NOMO-1 treated with DMSO at 0.1 percent for 48 hours (cell line): ENCODE measurements around the gene UBE2D1.

ENCODE experiments used
- DNase-seq: peaks from one replicate; lab custom pipeline; 2025; ENCODE audit not compliant: unreplicated experiment; lab: John Stamatoyannopoulos, UW

UBE2D1 gene

DNA sequence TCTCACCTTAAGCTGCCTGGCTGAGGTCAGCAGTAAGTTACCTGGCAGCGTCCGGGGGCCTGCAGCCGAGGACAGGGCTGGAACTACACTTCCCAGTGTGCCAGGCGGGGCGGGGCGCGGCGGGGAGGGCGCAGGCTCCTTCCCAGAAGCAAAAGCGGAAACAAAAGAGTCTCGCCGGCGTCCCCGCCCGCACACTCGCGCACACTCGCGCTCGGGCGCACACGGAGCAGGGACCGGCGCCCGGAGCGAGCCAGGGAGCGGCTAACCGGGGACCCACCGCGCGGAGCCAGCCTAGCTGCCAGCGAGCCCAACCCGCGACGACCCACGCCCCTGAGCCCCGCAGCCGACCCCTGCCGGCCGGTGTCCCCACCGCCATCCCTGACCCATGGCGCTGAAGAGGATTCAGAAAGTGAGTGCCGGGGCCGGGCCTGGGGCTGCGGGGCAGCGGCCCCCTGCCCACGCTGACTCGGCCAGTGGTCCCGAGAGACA is at the start of gene UBE2D1:
Gene UBE2D1, plus strand, starts transcription at position 190 of the 489 bp plus-strand sequence. Its CDS starts 196 bp downstream, at position 386.
- DNase-seq: peak; percentile 67

DNA sequence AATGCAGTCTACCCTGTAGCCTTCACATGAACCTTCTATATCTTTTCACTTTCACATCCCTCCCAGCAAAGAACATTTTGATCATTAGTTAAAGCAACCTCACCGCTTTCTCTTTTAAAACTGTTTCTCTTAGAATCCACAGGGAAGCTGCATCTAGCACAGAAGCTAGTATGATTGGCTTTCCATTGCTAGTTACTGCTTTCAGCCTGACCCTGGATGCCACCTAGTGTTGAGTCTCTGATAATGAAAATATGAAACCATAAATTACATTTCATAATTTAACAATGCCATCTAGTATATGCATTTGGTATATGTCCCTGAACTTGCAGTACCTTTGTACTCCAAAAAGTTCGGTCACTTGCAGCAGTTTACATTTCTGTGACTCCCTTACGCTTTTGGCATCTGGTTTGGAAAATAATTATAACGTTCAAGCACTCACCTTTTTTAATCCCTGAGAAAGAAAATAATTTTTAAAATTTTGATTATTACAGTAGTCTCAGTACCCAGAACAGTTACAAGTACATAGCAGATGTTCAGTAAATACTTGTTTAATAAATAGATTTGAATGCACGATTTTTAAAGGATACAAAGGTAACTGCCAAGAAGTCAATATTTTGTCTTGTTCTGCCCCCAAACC is 43.1 kb upstream of the UBE2D1 start:
- peak; percentile 68 for DNase-seq

DNA sequence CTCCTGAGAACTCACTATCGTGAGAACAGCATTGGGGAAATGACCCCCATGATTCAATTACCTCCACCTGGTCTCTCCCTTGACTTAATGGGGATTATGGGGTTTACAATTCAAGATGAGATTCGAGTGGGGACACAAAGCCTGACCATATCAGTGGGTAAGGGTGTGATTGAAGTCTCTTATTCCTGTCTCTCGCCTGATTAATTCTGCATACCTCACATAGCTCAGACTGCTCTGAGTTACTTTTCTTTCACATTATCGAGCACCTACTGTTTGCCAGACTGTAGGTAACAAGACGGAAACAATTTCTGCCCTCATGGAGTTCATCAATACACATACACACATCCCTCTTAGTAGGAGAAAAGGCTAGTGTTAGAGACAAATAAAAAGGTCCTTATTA is 40.8 kb upstream of the UBE2D1 start:
- no peak for DNase-seq

DNA sequence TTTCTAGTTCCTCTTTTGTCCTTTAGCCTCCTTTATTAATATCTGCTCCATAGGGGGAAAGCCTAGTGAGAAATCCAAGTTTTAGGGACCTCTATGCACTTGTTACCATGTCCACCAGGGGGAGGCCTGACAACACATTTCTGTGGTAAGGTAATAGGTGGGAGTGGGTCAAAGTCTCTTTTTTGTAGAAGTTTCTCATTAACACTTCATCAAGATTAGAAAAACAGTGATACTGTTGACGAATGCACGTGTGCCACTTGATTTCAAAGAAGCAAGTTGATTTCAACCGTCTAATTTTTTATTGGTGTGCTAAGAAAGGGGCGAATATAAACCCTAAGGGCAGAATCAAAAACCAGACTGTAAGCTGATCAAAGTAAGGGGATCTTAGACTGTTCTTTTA is 35.2 kb upstream of the UBE2D1 start:
- peak; percentile 83 for DNase-seq

DNA sequence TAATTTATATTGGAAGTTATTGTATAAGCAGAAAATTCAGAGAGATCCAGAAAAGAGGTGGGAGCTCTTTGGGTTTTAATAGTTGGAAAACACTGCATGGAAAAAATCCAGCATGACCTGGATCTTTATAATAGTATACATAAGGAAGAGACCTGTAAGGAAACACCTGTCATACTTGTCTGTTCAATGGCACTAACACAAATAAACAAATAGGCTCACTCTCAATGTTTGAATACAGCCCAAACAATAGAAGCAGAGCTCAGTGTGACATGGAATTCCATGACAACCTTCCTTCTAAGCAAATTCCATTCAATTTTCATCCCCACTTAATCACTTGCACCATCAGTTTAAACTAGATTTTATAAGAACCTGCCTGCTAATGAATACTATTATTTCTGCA is 34.1 kb upstream of the UBE2D1 start:
- no peak for DNase-seq

DNA sequence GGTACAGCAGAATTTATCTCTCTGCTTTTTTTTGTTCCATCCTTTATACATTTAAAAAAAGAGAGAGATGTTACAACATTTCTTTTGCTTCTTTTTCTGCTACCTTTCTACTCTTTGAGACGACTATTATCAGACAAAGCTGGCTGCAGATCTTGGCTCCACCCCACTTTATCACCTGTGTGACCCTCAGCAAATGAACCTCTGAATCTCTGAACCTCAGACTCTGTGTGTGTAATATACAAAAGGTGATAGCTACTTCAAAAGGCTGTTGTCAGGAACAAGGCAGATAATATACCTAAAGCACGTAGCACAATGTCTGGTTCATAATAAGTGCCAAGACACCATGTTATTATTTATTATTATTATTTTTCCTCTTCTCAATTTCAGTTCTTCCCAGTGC is 32.6 kb upstream of the UBE2D1 start:
- DNase-seq: no peak

DNA sequence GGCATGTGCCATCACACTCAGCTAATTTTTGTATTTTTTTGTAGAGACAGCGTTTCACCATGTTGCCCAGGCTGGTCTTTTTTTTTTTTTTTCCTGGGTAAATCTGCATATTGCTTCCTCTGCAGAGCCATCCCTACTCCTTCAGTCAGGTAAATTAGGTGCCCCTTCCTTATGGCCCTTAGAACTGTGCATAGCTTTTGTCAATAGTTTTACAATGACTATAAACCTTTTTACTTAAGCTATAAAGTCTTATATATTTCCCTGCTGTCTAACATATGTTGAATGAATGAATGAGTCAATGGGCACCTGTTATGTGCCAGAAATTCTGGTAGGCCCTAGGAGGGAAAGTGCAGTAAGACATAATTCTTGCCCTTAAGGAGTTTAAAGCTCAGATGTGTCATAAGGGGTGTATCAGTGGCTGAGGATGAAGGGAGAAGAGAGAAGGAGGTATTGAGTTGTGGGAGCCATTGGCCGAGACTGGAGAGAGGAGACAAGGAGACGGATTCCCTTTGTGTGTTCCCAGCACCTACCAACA is 30.6 kb upstream of the UBE2D1 start:
- no peak for DNase-seq

DNA sequence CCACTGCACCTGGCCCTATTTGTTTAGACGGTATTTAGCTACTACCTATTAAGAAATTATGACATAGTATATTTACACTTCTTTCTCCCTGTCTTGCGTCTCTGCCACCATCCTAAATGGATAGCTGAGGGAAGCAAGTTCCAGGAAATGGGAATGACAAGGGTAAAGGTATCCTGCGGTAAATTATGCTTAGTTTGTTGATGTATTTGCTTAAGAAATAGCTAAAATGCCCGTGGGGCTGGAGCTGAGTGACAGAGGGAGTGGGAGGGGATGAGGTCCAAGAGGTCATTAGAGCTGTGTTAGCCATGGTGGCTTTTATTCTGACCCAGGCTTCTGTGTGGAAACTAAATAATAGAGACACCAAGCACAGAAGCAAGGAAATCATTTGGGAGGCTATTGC is 29.0 kb upstream of the UBE2D1 start:
- DNase-seq: no peak

DNA sequence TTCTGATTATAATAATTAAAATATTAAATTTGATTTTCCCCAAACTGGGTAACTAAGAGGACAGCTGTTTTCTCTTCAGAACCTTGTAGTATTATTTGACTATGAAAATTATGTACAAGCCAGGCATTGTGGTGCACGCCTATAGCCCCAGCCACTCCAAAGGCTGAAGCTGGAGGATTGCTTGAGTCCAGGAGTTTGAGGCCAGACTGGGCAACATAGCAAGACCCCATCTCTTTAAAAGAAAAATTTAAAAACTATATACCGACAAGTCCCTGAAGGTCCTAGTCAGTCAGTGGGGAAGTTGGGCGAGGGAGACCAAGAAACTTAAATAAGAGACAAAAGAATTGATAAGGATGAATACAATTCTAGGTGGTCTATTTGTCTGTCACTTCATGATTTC is 27.1 kb upstream of the UBE2D1 start:
- no peak for DNase-seq

DNA sequence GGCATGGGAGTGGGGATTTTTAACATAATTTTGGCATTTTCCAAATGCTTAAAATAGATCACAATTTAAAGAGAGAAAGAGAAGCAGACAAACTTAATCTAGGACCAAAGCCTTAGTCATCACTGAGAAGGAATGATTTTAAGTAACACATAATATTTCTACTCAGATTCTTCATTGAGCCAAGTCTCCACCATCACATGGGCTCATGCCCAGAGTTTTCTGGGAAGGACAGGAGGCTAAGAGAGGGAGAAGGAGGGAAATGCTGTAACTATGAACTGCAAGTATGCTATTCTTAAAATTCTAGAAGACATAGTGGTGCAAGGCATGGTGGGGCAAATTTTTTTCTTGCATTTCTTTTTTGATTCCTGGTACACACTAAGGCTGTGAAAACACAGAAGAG is 23.8 kb upstream of the UBE2D1 start:
- DNase-seq: no peak

DNA sequence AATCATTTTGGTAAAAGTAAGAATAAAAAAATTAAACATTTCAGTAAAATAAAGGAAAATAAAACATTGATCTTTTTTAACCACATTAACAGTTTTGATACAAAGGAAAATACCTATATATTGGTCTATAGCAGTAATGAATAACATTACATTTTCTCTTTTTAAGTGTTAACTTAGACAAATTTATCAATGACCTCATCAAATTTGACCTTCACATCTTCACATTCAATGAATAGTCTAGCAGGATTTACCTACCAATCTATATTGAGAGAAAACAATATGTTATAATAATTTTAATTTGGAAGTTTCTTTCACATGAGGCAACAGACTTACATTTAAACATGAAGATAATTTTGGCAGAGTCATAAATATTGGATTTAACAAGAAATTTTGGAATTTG is 17.9 kb upstream of the UBE2D1 start:
- no peak for DNase-seq

DNA sequence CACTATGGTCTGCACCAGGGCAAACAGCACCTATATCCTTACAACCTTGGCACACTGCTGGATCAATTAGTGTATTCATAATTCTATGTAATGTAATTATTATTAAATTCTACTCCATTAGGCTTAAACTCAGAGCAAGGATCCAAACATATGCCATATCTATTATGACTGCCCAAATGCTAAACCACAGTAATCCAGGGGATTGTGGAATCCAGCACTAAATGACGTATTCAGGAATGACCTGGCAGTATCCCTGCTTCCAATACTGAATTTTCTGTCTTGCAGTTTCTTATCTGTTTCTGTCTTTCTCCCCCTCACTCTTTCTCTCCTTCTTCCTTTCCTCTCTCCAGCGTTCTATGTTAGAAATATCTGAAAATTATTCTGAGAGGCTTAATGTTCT is 16.5 kb upstream of the UBE2D1 start:
- no peak for DNase-seq

DNA sequence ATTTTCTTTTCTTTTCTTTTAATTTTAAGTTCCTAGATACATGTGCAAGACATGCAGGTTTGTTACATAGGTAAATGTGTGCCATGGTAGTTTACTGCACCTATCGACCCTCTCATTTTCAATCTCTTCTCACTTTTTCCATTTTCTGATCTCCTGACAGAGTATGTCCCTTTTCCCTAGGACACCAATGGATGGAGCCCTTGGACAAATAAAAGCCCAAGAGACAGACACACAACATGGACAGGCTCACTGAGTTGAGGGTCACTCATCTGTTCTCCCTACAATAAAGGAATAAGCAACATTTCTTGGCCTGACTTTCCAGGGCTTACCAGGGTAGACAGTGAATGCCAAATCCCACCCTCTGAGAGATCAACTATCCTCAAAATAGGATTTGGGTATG is 15.2 kb upstream of the UBE2D1 start:
- DNase-seq: no peak

DNA sequence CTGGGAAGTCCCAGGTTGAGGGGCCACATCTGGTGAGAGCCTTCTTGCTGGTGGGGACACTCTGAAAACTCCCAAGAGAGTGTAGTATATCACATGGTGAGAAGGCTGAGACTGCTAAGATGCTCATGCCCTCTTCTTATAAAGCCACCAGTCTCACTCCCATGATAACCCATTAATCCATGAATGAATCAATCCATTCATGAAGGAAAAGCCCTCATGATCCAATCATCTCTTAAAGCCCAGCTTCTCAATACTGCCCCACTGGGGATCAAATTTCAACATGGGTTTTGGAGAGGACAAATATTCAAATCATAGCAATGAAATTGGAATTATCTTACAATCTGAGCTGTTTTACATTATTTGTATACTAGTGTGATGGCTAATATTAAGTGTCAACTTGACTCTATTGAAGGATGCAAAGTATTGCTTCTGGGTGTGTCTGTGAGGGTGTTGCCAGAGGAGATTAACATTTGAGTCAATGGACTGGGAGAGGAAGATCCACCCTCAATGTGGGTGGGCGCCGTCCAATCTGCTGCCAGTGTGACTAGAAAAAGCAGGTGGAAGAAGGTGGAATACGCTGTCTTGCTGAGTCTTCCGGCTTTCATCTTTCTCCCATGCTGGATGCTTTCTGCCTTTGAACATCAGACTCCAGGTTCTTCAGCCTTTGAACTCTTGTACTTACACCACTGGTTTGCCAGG is 14.3 kb upstream of the UBE2D1 start:
- no peak for DNase-seq

DNA sequence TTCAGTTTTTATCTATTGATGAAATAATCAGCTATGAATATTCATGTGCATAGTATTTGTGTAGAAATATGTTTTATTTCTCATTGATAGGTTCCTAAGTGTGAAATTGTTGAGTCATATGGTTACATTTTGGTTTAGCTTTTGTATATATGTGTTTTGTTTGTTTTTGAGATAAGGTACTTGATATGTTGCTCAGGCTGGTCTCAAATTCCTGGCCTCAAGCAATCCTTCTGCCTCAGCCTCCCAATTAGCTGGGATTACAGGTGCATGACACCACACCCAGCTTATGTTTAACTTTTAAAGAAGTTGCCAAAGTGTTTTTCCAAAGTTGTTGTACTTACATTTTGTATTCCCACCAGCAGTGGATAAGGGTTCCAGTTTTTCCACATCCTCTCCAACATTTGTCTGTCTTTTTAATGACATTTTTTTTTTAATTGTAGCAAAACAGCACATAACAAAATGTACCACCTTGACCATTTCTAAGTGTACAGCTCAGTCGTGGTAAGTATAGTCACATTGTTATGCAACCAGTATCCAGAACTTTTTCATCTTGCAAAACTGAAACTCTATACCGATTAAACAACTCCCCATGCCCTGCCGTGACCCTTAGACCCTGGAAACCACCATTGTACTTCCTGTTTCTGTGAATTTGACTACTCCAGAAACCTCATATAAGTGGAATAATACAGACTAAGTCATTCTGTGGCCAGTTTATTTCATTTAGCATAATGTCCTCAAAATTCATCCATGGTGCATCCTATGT is 12.6 kb upstream of the UBE2D1 start:
- DNase-seq: peak; percentile 96

DNA sequence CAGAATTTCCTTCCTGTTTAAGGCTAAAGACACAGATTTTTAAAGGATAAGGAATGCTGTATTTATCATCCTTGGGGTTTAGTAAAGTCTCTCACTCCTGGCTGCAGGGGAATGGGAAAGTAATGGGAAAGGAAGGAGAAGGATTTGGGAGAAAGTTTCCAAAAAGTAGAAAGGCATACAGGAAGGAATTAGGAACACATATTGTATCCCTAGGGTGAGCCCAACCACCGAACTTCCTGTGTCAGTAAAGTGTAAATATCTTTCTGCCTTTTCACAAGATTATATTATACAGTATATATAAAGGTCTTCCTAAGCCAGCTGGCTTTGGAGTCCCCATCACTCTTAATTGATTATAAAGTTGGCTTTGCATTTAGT is 12.0 kb upstream of the UBE2D1 start:
- no peak for DNase-seq

DNA sequence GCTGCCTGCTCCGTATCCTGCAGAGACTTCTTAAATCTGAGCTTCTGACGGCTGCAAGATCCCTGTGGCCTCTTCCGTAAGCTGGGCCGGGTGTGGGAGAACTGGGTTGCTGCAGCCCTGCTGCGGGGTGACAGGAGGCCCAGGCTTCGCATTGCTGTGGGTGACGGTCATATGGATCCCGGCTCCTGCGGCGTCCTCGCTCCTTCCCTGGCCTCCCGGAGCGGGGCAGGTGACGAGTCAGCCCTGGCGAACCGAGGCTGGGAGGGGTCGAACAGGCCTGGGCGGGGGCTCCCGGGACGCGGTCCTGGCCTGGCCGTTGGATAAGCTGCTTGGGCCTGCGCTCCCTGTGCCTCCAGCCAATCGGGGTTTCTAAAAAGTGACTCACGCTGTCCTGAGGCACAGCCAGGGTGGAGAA is 7.8 kb upstream of the UBE2D1 start:
- DNase-seq: no peak

DNA sequence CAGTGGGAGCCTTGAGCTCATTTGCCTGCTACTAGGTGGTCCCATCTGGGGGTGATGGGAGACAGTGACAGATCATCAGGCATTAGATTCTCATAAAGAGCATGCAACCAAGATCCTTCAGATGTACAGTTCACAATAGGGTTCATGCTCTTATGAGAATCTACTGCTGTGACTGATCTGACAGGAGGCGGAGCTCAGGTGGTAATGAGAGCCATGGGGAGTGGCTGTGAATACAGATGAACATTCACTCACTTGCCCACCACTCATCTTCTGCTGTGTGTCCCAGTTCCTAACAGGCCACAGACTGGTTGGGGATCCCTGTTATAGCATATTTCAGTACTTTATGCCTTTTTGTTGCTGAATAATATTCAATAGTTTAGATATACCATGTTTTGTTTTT is 6.6 kb upstream of the UBE2D1 start:
- no peak for DNase-seq

DNA sequence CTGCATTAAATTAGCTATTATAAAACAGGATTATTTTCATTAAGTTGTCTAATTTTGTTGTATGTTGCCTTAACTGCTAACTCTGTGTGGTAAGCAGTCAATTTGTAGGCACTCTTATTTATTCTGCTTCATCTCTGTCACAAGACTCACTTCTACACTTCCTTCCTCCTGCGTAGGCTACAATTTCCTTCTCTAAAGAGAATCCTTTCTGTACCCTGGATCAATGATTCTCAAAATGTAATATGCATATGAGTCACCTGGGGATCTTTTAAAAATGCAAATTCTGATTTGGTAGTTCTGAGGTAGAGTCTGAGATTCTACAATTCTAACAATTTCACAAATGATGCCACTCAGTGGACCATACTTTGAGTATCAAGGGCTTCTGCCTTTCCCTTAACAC is 4.4 kb upstream of the UBE2D1 start:
- peak; percentile 17 for DNase-seq

DNA sequence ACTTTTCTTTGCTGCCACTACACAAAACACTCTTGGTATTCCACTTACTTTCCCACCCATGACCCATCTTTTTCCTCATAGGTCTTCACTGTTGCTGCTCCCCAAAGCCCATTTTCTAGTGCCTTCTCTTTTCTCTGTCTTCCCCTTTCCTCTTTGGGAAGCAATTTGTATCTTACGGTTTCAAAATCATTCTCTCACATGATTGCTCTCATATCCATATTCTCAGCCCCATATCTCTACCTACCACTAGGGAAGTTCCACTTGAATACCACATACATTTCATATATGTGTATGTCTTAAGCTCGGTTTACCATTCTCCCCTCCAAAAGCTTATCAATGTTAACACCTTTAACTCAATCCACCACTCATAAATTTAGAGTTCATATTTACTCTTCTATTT is 3.2 kb upstream of the UBE2D1 start:
- peak; percentile 18 for DNase-seq

DNA sequence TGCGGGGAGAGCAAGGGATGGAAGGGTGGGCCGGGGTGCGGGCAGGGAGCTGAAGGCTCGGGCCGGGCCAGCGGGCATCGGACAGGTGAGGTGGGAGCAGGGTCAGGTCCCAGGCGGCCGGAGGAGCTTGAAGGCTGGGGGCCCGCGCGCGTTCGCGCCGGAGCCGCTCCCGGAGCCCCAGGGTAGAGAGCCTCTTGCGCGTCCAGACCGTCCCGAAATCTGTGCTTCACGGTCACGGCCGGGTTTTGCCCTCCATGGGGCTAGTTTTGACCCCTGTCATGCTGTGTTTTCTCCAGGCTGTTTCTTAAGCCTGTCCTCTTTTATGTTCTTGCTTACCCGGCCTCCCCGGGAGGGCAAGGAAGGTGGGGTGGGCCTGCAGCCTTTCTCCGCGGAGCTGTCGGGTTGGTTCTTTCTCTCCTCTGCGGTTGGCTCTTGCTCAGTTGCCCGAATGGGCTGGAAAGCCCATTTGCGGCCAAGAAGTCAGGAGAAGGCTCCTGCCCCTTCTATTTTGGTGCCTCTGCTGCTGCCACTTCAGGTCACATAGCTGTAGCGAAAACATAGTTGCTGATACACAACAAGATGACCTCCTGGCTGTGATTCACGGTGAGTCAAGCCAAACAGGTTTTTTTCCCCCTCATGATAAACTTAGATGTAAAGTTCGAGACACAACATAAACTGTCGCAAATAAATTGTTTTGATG is 650 bp downstream of the UBE2D1 start:
- DNase-seq: peak; percentile 31
